ENCODE results near the gene MAST4.

MAST4 gene

DNA sequence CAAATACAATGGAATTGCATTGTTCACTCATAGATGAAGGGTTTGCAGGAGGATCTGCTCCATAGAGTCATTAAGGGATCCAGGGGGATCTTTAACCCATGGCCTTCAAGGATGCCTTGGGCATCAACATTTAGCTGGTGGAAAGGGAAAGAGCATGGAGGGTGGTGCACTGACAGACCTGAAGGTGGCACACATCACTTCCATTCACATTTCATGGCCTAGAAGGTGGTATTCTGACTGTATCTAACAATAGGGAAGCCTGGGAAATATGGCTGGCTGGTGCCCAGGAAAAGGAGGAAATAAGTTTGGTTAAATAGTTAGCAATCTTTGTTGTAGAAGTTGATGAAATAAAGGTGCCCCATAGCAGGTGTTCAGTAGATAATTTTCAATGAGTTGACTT lies 370.2 kb downstream of the MAST4 start:
- H3K79me2 ChIP-seq (ENCODE audit: low read length) = no peaks in the 10 kb centered on the region
- no peaks in the 10 kb centered on the region for H3K36me3 ChIP-seq (replicated peaks; ENCODE audit: insufficient read depth, low read length)
- no peak overlapping the region for H3K27ac ChIP-seq (ENCODE audit: low read length)
- no peaks in the 10 kb centered on the region for H3K9me3 ChIP-seq (replicated peaks; ENCODE audit: insufficient read depth, low read length)
- H3K9ac ChIP-seq (ENCODE audit: low read length) = no peak overlapping the region
- H4K20me1 ChIP-seq (ENCODE audit: insufficient read depth, low read length) = no peaks in the 10 kb centered on the region
- H3K27me3 ChIP-seq (replicated peaks; ENCODE audit: insufficient read depth, low read length) = no peaks in the 10 kb centered on the region
- H3K4me1 ChIP-seq (ENCODE audit: low read length) = no peaks in the 10 kb centered on the region
- H3K4me2 ChIP-seq (ENCODE audit: low read depth, low read length) = no peak overlapping the region
- no peak for TF ChIP-seq EZH2 (optimal IDR thresholded peaks at IDR 0.05; ENCODE audit: low read depth, low read length)
- no peak for TF ChIP-seq CTCF (IDR thresholded peaks at IDR 0.05; ENCODE audit: low read length)
- no peak for TF ChIP-seq EZH2phosphoT487 (IDR thresholded peaks at IDR 0.05; ENCODE audit: low read length)
- no peak for DNase-seq
- H2AFZ ChIP-seq (ENCODE audit: low read length) = no peak overlapping the region
- H3F3A ChIP-seq (ENCODE audit: insufficient read depth, low read length) = no peaks in the 10 kb centered on the region
- no peaks in the 10 kb centered on the region for H3K9me2 ChIP-seq (replicated peaks; ENCODE audit: insufficient read depth, low read length)
- no peak overlapping the region for H3K4me3 ChIP-seq (ENCODE audit: low read length)

DNA sequence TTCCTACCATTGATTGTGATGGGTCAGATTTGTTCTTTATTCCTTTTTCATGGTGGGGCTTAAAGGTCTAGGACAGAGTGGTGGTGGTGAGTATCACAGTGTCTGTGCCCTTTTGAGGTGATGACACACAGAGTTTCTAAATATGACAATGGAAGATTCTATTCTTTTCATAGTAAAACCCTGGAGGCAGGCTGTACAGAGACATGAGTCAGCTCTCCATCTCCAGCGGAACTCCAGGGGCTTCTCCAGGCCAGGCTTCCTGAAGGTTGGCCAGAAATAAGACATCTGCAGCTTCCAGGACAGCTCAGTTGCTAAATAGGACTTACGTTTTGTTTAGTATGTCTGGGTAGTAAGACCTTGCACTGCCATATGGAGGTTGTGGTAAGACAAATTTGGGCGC lies 370.9 kb downstream of the MAST4 start:
- no peaks in the 10 kb centered on the region for H3K36me3 ChIP-seq (replicated peaks; ENCODE audit: insufficient read depth, low read length)
- no peaks in the 10 kb centered on the region for H3K4me1 ChIP-seq (ENCODE audit: low read length)
- no peaks in the 10 kb centered on the region for H4K20me1 ChIP-seq (ENCODE audit: insufficient read depth, low read length)
- H3K79me2 ChIP-seq (ENCODE audit: low read length) = no peaks in the 10 kb centered on the region
- no peaks in the 10 kb centered on the region for H3K9me2 ChIP-seq (replicated peaks; ENCODE audit: insufficient read depth, low read length)
- no peaks in the 10 kb centered on the region for H3K9me3 ChIP-seq (replicated peaks; ENCODE audit: insufficient read depth, low read length)
- H3K27ac ChIP-seq (ENCODE audit: low read length) = no peak overlapping the region
- DNase-seq = no peak
- H3K9ac ChIP-seq (ENCODE audit: low read length) = no peak overlapping the region
- H3K4me2 ChIP-seq (ENCODE audit: low read depth, low read length) = no peak overlapping the region
- TF ChIP-seq EZH2 (optimal IDR thresholded peaks at IDR 0.05; ENCODE audit: low read depth, low read length) (no peak), EZH2phosphoT487 (IDR thresholded peaks at IDR 0.05; ENCODE audit: low read length) (no peak), CTCF (IDR thresholded peaks at IDR 0.05; ENCODE audit: low read length) (no peak)
- no peaks in the 10 kb centered on the region for H3K27me3 ChIP-seq (replicated peaks; ENCODE audit: insufficient read depth, low read length)
- H2AFZ ChIP-seq (ENCODE audit: low read length) = no peak overlapping the region
- H3F3A ChIP-seq (ENCODE audit: insufficient read depth, low read length) = no peaks in the 10 kb centered on the region
- no peak overlapping the region for H3K4me3 ChIP-seq (ENCODE audit: low read length)

GRCh38 chr5:66967826-66968262 lies 371.7 kb downstream of the MAST4 start:
- Histone ChIP-seq H3K9me3 (replicated peaks; ENCODE audit: insufficient read depth, low read length) (no peaks in the 10 kb centered on the region), H3K27me3 (replicated peaks; ENCODE audit: insufficient read depth, low read length) (no peaks in the 10 kb centered on the region), H3K79me2 (ENCODE audit: low read length) (no peaks in the 10 kb centered on the region), H3K4me1 (ENCODE audit: low read length) (no peaks in the 10 kb centered on the region), H3K4me2 (ENCODE audit: low read depth, low read length) (no peak overlapping the region), H3F3A (ENCODE audit: insufficient read depth, low read length) (no peaks in the 10 kb centered on the region), H3K9ac (ENCODE audit: low read length) (no peak overlapping the region), H3K27ac (ENCODE audit: low read length) (no peak overlapping the region), H3K4me3 (ENCODE audit: low read length) (no peak overlapping the region), H3K36me3 (replicated peaks; ENCODE audit: insufficient read depth, low read length) (no peaks in the 10 kb centered on the region), H3K9me2 (replicated peaks; ENCODE audit: insufficient read depth, low read length) (no peaks in the 10 kb centered on the region), H2AFZ (ENCODE audit: low read length) (no peak overlapping the region), H4K20me1 (ENCODE audit: insufficient read depth, low read length) (no peaks in the 10 kb centered on the region)
- DNase-seq = no peak
- TF ChIP-seq EZH2phosphoT487 (IDR thresholded peaks at IDR 0.05; ENCODE audit: low read length) = no peak
- TF ChIP-seq EZH2 (optimal IDR thresholded peaks at IDR 0.05; ENCODE audit: low read depth, low read length) = no peak
- TF ChIP-seq CTCF (IDR thresholded peaks at IDR 0.05; ENCODE audit: low read length) = no peak

Data from MM.1S (cell line).